HuH-7 (cell line): Measurements from ENCODE around the gene TMEM217.
"Not testable (repeated sequence)": the region's sequence is repeated elsewhere in the genome, so short reads cannot be mapped to it uniquely, and the experiment has no call there.

Experiments
- DNase-seq: peaks from one replicate; pipeline ENCODE4 v3.0.0; 2011; ENCODE audit warnings: low spot score

TMEM217 gene

GRCh38 chr6:37209461-37210205, 48.3 kb downstream of the TMEM217 start:
- DNase-seq = no peak

DNA sequence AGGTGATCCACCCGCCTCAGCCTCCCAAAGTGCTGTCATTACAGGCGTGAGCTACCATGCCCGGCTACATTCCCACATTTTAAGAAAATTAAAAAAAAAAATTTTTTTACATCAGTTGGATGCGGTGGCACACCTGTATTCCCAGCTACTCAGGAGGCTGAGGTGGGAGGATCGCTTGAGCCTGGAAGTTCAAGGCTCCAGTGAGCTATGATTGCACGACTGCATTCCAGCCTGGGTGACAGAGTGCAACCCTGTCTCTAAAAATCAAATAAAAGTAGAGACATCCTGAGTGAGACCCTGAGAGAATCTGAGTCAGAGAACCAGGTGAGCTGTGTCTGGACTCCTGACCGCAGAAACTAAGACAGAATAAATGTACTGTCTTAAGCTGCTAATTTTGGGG, 49.2 kb downstream of the TMEM217 start:
- no peak for DNase-seq

- DNase-seq = peak; percentile 52
Observed at GRCh38 chr6:37207903-37208456, 50.0 kb downstream of the TMEM217 start.

- no peak for DNase-seq
Observed at GRCh38 chr6:37206622-37207021, 51.3 kb downstream of the TMEM217 start.

DNA sequence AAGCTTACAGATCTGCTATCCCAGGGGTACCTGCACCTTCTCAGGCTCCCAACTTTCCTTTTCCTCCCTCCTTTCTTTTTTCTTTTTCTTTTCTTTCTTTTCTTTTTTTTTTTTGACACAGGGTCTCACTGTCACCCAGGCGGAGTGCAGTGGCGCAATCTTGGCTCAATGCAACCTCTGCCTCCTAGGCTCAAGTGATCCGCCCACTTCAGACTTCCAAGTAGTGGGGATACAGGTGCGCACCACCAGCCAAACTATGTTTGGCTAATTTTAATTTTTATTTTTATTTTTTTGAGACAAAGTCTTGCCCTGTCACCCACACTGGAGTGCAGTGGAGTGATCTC, 52.0 kb downstream of the TMEM217 start:
- no peak for DNase-seq

- no peak for DNase-seq
Observed at GRCh38 chr6:37205175-37205996, 52.6 kb downstream of the TMEM217 start.

DNA sequence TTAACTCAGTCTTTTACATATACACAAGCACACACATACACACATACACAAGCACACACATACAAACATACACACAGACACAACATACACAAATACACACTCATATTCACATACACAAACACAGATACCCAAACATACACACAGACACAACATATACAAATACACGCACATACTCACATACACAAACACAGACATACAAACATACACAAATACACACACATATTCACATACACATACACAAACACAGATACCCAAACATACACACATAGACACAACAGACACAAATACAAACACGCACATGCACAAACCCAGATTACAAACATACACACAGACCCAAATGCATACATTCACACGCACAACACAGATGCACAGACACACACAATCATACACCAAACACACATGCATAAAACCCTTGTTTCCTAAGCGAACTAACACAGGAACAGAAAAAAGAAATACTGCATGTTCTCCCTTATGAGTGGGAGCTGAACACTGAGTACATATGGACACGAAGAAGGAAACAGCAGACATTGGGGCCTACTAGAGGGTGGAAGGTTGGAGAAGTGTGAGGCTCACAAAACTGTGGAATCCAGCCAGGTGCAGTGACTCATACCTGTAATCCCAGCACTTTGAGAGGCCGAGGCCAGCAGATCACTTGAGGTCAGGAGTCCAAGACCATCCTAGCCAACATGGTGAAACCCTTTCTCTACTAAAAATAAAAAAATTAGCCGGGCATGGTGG, 53.8 kb downstream of the TMEM217 start:
- no peak for DNase-seq

GRCh38 chr6:37202788-37203491, 55.0 kb downstream of the TMEM217 start:
- no peak for DNase-seq

DNA sequence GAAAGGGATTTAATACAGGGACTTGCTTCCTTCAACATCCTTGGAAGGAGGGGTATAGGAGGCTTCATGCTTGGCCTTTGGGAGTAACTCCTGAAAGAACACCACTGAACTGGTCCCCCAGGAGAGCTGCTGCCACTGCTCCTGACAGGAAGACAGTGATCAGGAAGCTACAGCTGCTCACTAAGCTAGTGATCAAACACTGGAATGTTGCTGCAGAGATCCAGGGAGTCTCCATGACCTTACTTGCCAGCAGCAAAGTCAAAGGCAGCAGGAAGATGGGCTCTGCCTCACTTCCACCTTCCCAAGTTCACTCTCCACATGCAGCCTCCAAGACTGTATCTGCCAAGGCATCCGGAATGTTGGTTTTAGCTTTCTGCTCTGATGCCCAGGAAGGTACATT, 56.2 kb downstream of the TMEM217 start:
- DNase-seq = no peak

- no peak for DNase-seq
Observed at GRCh38 chr6:37200085-37200484, 57.9 kb downstream of the TMEM217 start.

GRCh38 chr6:37196451-37196850, 61.5 kb downstream of the TMEM217 start:
- DNase-seq = not testable (repeated sequence)

- not testable (repeated sequence) for DNase-seq
Observed at GRCh38 chr6:37194886-37195285, 63.1 kb downstream of the TMEM217 start.

DNA sequence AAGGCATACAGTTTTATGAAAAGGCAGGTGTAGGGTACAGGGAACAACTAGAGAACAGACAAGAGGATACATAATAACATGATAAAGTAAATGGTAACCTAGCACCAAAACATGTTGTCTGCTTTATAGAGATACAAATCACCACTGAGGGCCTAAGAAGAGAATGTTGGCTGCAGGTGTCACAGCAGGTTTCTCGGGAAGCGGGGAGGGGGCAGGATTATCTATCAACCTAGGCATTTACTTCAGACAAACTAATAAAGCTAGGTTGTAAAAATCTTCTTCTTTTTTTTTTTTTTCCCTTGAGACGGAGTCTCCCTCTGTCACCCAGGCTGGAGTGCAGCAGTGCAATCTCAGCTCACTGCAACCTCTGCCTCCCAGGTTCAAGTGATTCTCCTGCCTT, 65.3 kb downstream of the TMEM217 start:
- DNase-seq = no peak

GRCh38 chr6:37190159-37190535, 67.8 kb downstream of the TMEM217 start:
- DNase-seq = no peak

DNA sequence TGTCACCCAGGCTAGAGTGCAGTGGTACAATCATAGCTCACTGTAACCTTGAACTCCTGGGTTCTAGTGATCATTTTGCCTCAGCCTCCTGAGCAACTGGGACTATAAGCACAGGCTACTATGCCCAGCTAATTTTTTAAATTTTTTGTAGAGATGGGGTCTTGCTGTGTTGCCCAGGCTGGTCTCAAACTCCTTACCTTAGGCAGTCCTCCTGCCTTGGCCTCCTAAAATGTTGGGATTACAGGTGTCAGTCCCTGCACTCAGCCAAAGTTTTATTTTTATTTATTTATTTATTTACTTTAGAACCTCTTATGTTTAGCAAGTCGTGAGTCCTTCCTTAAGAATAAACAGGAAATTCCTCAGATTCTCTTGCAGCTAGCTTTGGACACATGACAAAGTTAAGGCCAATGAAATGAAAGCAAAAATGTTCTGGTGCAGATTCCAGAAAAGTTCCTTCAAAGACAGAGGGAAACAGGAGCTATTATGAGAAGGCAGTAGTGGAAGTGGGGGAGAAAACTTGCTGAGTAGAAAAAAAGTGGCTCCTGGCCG, 68.9 kb downstream of the TMEM217 start:
- DNase-seq = no peak

- DNase-seq = no peak
Observed at GRCh38 chr6:37187321-37188022, 70.5 kb downstream of the TMEM217 start.

GRCh38 chr6:37185949-37186720, 71.8 kb downstream of the TMEM217 start:
- not testable (repeated sequence) for DNase-seq

GRCh38 chr6:37182736-37183590, 75.0 kb downstream of the TMEM217 start:
- no peak for DNase-seq

DNA sequence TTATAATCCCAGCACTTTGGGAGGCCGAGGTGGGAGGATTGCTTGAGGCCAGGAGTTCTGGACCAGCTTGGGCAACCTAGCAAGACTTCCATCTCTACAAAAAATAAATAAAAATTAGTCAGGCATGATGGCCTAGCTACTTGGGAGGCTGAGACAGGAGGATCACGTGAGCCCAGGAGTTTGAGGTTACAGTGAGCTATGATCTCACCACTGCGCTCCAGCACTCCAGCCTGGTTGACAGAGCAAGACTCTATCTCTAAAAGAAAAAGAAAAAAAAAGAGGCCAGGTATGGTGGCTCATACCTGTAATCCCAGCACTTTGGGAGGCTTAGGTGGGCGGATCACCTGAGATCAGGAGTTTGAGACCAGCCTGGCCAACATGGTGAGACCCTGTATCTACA, 77.3 kb downstream of the TMEM217 start:
- not testable (repeated sequence) for DNase-seq
